Measurements from ENCODE around the gene LRRK1.

DNA sequence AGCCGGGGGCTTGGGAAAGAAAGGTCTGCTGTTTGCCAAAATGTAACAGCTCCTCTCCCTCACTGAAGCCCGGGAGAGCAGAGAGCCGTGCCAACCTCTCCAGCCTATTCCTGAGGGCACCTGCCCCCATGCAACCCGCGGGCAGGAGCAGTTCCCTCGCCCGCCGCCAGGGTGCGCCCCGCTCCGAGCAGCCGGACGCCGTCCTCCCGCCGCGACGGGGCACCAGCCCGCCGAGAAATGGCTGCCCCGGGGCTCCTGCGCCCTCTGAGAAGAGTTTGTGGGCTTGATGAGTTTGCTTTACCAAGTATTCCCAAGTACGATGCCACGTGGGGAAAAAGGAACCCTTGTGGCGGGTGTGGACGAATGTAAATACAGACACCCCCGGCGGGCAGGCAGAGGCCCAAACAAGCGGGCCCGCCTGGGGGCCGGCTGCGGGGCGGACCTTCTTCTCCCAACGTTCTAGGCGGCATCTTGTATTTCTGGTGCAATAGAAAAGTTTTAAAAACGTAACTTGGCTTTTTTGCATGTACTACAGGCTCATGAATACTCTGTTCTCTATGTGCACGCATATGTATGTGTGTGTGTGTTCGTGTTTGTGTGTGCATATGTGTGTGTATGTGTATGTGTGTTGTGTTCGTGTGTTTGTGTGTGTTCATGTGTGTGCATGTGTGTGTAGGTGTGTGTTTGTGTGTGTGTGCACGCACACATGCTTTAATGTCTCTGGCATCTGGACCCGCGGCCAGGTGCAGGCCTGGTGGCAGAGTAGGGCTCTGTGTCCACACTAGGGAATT, 169.8 kb downstream of the LRRK1 start:
- TF ChIP-seq, protein P1, sequence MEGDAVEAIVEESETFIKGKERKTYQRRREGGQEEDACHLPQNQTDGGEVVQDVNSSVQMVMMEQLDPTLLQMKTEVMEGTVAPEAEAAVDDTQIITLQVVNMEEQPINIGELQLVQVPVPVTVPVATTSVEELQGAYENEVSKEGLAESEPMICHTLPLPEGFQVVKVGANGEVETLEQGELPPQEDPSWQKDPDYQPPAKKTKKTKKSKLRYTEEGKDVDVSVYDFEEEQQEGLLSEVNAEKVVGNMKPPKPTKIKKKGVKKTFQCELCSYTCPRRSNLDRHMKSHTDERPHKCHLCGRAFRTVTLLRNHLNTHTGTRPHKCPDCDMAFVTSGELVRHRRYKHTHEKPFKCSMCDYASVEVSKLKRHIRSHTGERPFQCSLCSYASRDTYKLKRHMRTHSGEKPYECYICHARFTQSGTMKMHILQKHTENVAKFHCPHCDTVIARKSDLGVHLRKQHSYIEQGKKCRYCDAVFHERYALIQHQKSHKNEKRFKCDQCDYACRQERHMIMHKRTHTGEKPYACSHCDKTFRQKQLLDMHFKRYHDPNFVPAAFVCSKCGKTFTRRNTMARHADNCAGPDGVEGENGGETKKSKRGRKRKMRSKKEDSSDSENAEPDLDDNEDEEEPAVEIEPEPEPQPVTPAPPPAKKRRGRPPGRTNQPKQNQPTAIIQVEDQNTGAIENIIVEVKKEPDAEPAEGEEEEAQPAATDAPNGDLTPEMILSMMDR (IDR thresholded peaks at IDR 0.05), result peak; percentile 90 to 100 (median 100)
- TF ChIP-seq POLR2A (IDR thresholded peaks at IDR 0.05), result no peak

Measured in thyroid gland (tissue), 4 donors.